HepG2 (cell line): ENCODE measurements around the gene THAP2. TPM values are rescaled to one million over a fixed set of nuclear protein-coding genes. Genes with fewer than 3 reads are reported as not detected.

Experiments used
- AGO2 ChIP-seq: fragments of 200-400 bp; formaldehyde crosslinking; optimal IDR thresholded peaks from 2 replicates; pipeline ENCODE3; 2017; ENCODE audit warnings: mild to moderate bottlenecking, low read depth, low read length, moderate library complexity
- ATF7 ChIP-seq, 2 experiments: fragments of 450-650 bp in 1 of 2; sonication (generic) in 1 of 2; formaldehyde crosslinking in 1 of 2; IDR thresholded peaks; 2 replicates each; pipeline versions ENCODE4 v1.4.0 to v1.6.1; 2016 to 2020; ENCODE audit warnings: antibody characterized with exemption in 1 of 2, mild to moderate bottlenecking in 1 of 2, missing genetic modification reagents in 1 of 2
- HDAC2 ChIP-seq: sonication (generic); formaldehyde crosslinking; IDR thresholded peaks from 2 replicates; pipeline ENCODE4 v1.4.0; 2020; ENCODE audit warnings: missing genetic modification reagents
- KAT7 ChIP-seq: IDR thresholded peaks from 2 replicates; pipeline ENCODE4 v1.6.1; 2018; ENCODE audit warnings: borderline replicate concordance, missing compliant biosample characterization
- MTA1 ChIP-seq: sonication (generic); formaldehyde crosslinking; IDR thresholded peaks from 2 replicates; pipeline ENCODE4 v1.4.0; 2020; ENCODE audit warnings: missing genetic modification reagents, mild to moderate bottlenecking, borderline replicate concordance
- MXI1 ChIP-seq: IDR thresholded peaks from 3 replicates; pipeline ENCODE4 v1.6.1; 2012; ENCODE audit warnings: low read depth, low read length, inconsistent platforms, borderline replicate concordance
- PCBP2 ChIP-seq: fragments of 200-400 bp; formaldehyde crosslinking; optimal IDR thresholded peaks from 2 replicates; pipeline ENCODE3; 2018; ENCODE audit warnings: low read length, low read depth; ENCODE audit not compliant: poor library complexity, severe bottlenecking
- RFXANK ChIP-seq: IDR thresholded peaks from 2 replicates; pipeline ENCODE4 v1.6.1; 2016
- RFXAP ChIP-seq: sonication (generic); formaldehyde crosslinking; IDR thresholded peaks from 2 replicates; pipeline ENCODE4 v1.4.0; 2020; ENCODE audit warnings: missing genetic modification reagents, borderline replicate concordance
- RNF2 ChIP-seq: fragments of 450-650 bp; conservative IDR thresholded peaks from 2 replicates; pipeline ENCODE4 v1.6.1; 2016; ENCODE audit warnings: low read depth
- SP5 ChIP-seq: IDR thresholded peaks from 2 replicates; pipeline ENCODE4 v1.6.1; 2016; ENCODE audit warnings: low read depth, borderline replicate concordance
- XRCC5 ChIP-seq: fragments of 200-400 bp; formaldehyde crosslinking; optimal IDR thresholded peaks from 2 replicates; pipeline ENCODE3; 2017; ENCODE audit warnings: mild to moderate bottlenecking, low read length
- YEATS2 ChIP-seq: sonication (generic); formaldehyde crosslinking; IDR thresholded peaks from 2 replicates; pipeline ENCODE4 v1.4.0; 2020; ENCODE audit warnings: missing genetic modification reagents, borderline replicate concordance
- ZFP82 ChIP-seq: sonication (generic); formaldehyde crosslinking; IDR thresholded peaks from 2 replicates; pipeline ENCODE4 v1.5.1; 2020; ENCODE audit warnings: mild to moderate bottlenecking, missing genetic modification reagents, borderline replicate concordance
- ZNF33A ChIP-seq: sonication (generic); formaldehyde crosslinking; IDR thresholded peaks from 2 replicates; pipeline ENCODE4 v1.5.1; 2020; ENCODE audit warnings: missing genetic modification reagents, mild to moderate bottlenecking, moderate library complexity, borderline replicate concordance
- ZNF34 ChIP-seq: sonication (generic); formaldehyde crosslinking; IDR thresholded peaks from 2 replicates; pipeline ENCODE4 v1.4.0; 2020; ENCODE audit warnings: mild to moderate bottlenecking, missing genetic modification reagents, borderline replicate concordance
- ZNF350 ChIP-seq: sonication (generic); formaldehyde crosslinking; IDR thresholded peaks from 2 replicates; pipeline ENCODE4 v1.4.0; 2020; ENCODE audit warnings: mild to moderate bottlenecking, low read depth, missing genetic modification reagents, borderline replicate concordance
- ZNF557 ChIP-seq: sonication (generic); formaldehyde crosslinking; IDR thresholded peaks from 2 replicates; pipeline ENCODE4 v1.4.0; 2020; ENCODE audit warnings: missing genetic modification reagents
- ZNF772 ChIP-seq: sonication (generic); formaldehyde crosslinking; IDR thresholded peaks from 2 replicates; pipeline ENCODE4 v1.5.0; 2020; ENCODE audit warnings: mild to moderate bottlenecking, missing genetic modification reagents
- ZNF879 ChIP-seq: sonication (generic); formaldehyde crosslinking; IDR thresholded peaks from 2 replicates; pipeline ENCODE4 v1.8.1; 2023; ENCODE audit warnings: missing genetic modification reagents
- polyA plus RNA-seq, 8 experiments: library from polyadenylated mRNA; depleted of rRNA in 3 of 8; stranded (reverse) in 7 of 8; unstranded in 1 of 8; fragments of >200 nt; fragmentation: Illumina TruSeq in 4 of 8; extraction: Trizol in 4 of 8; gene quantifications; 2 replicates each; pipeline versions ENCODE4 v1.2.1 to v1.2.3, GENCODE V29; 2011 to 2016; ENCODE audit warnings: low read depth in 4 of 8, missing spikeins in 1 of 8, mixed read lengths in 1 of 8; ENCODE audit not compliant: insufficient read depth in 1 of 8
- total RNA-seq, 5 experiments: library from RNA; depleted of rRNA; stranded (reverse); fragments of >200 nt; fragmentation: Illumina TruSeq; extraction: Trizol; gene quantifications; 2 replicates each; pipeline ENCODE4 v1.2.3, GENCODE V29; 2016; ENCODE audit warnings: low read depth in 1 of 5
- TF ChIP-seq, protein P1 (sequence below): sonication (generic); formaldehyde crosslinking; IDR thresholded peaks from 2 replicates; pipeline ENCODE4 v1.4.0; 2020; ENCODE audit warnings: missing genetic modification reagents
- TF ChIP-seq, protein P2 (sequence below): sonication (generic); formaldehyde crosslinking; IDR thresholded peaks from 2 replicates; pipeline ENCODE4 v1.5.1; 2020; ENCODE audit warnings: mild to moderate bottlenecking, moderate library complexity, missing genetic modification reagents
- TF ChIP-seq, protein P3 (sequence below): conservative IDR thresholded peaks from 2 replicates; pipeline ENCODE4 v1.6.1; 2018; ENCODE audit warnings: missing genetic modification reagents

THAP2 gene
- total and polyA plus RNA-seq, 2 of the 13 experiments (the other 11 are each of a cell fraction or from before 2014, with no cell fraction given), result 5.2 to 6.2 TPM

DNA sequence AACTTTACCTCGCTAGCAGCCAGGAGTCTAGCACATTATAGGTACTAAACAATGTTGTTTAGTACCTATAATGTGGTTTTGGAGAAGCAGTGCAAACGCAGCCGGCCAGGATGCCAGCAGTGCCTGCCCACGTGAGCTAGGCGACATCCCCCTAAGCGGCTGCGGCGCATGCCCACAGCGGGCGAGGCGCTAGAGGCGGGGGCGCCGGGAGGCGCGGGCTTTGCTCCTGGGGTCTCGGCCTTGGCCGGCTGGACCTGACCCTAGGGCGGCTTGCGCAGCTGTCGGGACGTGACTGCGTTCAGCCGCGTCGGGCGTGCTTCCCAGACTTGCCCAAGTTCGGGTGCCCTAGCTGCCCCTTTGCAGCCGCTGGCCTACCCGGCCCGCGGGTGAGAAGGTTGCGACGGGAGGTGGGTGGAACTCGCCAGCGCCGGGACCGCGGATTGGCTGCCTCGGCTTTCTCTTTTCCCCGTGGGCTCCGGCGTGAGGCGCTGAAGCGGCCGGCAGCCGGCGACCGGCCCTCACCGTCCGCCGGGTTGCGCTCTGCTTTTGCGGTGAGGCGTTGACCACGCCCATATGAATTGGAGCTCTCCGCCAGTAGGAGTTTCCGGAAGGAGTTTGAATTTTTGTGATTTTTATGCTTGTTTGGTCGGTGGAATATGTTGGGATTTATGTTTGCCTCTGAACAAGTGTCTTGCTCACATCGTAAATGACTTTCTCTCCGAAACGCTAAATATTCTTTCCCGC is 22.0 kb downstream of the THAP2 start, which contains the start of gene TMEM19 (continued):
- TF ChIP-seq, protein P1, sequence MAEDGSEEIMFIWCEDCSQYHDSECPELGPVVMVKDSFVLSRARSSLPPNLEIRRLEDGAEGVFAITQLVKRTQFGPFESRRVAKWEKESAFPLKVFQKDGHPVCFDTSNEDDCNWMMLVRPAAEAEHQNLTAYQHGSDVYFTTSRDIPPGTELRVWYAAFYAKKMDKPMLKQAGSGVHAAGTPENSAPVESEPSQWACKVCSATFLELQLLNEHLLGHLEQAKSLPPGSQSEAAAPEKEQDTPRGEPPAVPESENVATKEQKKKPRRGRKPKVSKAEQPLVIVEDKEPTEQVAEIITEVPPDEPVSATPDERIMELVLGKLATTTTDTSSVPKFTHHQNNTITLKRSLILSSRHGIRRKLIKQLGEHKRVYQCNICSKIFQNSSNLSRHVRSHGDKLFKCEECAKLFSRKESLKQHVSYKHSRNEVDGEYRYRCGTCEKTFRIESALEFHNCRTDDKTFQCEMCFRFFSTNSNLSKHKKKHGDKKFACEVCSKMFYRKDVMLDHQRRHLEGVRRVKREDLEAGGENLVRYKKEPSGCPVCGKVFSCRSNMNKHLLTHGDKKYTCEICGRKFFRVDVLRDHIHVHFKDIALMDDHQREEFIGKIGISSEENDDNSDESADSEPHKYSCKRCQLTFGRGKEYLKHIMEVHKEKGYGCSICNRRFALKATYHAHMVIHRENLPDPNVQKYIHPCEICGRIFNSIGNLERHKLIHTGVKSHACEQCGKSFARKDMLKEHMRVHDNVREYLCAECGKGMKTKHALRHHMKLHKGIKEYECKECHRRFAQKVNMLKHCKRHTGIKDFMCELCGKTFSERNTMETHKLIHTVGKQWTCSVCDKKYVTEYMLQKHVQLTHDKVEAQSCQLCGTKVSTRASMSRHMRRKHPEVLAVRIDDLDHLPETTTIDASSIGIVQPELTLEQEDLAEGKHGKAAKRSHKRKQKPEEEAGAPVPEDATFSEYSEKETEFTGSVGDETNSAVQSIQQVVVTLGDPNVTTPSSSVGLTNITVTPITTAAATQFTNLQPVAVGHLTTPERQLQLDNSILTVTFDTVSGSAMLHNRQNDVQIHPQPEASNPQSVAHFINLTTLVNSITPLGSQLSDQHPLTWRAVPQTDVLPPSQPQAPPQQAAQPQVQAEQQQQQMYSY (CRISPR knock-in tag), result no peak
- TF ChIP-seq XRCC5 (peak; percentile 80), ZNF879 (no peak; the same call in 1 of the 2 replicates), RNF2 (peak; percentile 85), ZNF557 (CRISPR knock-in tag) (no peak), AGO2 (peak; percentile 60), ZNF33A (CRISPR knock-in tag) (peak; percentile 77; the same call in 1 of the 2 replicates), YEATS2 (peak; percentile 82; the same call in 1 of the 2 replicates), SP5 (peak; percentile 34; the same call in 1 of the 2 replicates), KAT7 (CRISPR knock-in tag) (0 out of 2 replicates have a peak, but pooled peaks have one; percentile 81), HDAC2 (CRISPR knock-in tag) (peak; percentile 85), MXI1 (0 out of 3 replicates have a peak, but pooled peaks have one; percentile 63), RFXAP (CRISPR knock-in tag) (0 out of 2 replicates have a peak, but pooled peaks have one; percentile 42), ZNF350 (peak; percentile 95), MTA1 (CRISPR knock-in tag) (peak; percentile 93), RFXANK (peak; percentile 77; the same call in 1 of the 2 replicates), ZNF772 (peak; percentile 46; the same call in 1 of the 2 replicates), ZFP82 (CRISPR knock-in tag) (peak; percentile 79; the same call in 1 of the 2 replicates), ATF7 (IDR thresholded peaks at IDR 0.05) (no peak), ATF7 (CRISPR knock-in tag; IDR thresholded peaks at IDR 0.05) (peak; percentile 73; the same call in 1 of the 2 replicates), ZNF34 (CRISPR knock-in tag) (0 out of 2 replicates have a peak, but pooled peaks have one; percentile 35), PCBP2 (no peak)
- TF ChIP-seq, protein P2, sequence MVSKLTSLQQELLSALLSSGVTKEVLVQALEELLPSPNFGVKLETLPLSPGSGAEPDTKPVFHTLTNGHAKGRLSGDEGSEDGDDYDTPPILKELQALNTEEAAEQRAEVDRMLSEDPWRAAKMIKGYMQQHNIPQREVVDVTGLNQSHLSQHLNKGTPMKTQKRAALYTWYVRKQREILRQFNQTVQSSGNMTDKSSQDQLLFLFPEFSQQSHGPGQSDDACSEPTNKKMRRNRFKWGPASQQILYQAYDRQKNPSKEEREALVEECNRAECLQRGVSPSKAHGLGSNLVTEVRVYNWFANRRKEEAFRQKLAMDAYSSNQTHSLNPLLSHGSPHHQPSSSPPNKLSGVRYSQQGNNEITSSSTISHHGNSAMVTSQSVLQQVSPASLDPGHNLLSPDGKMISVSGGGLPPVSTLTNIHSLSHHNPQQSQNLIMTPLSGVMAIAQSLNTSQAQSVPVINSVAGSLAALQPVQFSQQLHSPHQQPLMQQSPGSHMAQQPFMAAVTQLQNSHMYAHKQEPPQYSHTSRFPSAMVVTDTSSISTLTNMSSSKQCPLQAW (CRISPR knock-in tag), result peak; percentile 87
- TF ChIP-seq, protein P3, sequence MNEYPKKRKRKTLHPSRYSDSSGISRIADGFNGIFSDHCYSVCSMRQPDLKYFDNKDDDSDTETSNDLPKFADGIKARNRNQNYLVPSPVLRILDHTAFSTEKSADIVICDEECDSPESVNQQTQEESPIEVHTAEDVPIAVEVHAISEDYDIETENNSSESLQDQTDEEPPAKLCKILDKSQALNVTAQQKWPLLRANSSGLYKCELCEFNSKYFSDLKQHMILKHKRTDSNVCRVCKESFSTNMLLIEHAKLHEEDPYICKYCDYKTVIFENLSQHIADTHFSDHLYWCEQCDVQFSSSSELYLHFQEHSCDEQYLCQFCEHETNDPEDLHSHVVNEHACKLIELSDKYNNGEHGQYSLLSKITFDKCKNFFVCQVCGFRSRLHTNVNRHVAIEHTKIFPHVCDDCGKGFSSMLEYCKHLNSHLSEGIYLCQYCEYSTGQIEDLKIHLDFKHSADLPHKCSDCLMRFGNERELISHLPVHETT (CRISPR knock-in tag), result peak; percentile 40; the same call in 1 of the 2 replicates
